HG03097 (cell line): ENCODE results near the gene PTH1R.

Experiments
- ATAC-seq: cut with Tn5 transposase; IDR thresholded peaks from one replicate; pipeline ENCODE4 v1.9.1; 2021; ENCODE audit not compliant: unreplicated experiment, low FRiP score

Gene PTH1R

GRCh38 chr3:46942076-46942475 is 64.6 kb downstream of the PTH1R start:
- ATAC-seq, result no peak

- ATAC-seq, result no peak
These were observed 65.1 kb downstream of the PTH1R start for GRCh38 chr3:46942481-46943236.

DNA sequence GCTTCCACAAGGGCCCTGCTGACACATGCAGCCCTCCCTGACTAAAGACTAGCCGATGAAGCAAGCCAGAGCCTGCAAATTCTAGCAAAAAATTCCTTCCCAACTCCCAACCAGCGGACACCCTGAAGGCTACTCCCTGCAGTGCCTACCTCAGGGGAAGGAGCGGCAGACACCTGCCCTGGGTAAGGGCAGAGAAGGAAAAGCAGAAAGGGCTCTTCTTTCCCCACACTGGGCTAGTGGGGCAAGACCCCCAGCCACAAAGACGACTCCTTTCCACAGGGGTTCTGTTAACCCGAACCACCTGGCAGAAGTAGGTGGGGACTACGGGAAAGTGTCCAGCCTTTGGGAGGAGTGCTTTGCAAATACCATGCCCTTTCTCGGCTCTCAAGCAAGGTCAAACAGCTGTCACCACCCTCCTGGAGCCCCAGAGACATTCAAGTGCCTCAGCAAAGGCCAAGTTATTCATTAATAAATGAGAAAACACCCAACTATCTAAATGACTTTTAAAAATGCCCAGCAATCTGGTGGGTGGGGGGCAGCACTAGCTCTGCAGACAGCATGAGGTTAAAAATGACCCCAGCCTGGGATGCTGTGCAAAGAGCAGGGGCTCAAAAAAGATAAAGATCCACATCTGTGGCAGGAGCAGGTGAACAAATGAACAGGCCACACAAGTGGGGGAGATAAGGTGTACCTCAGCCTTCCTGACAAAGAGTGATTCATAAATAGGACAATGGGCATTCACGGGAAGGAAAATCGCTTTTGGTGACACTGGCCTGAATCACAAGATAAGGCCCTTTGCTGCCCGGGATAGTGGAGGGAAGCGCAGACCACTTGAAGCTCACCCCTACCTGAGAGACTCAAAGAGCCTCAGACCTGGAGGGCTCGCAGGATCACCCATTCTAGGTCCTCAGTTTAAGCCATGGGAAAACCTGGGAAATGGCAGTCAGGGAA is 66.0 kb downstream of the PTH1R start:
- no peak for ATAC-seq

DNA sequence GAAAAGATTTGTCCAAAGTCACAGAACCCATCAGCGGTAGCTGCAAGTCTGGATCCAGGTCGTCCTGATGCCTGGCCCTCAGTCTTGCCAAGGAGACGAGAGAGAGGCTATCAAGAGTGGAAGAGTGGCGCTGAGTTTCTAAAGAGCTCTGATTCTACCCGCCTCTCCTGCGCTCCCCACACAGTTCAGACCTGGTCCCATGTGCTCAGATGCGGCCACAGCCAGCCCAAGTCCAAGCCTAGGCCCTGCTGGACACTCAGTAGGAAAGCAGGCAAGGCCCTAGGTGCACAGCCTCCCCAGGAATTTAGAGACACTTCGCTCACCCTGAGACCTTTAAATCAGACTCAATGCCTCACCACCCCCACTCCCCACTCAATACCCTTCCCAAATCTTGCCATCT is 66.7 kb downstream of the PTH1R start:
- ATAC-seq, result no peak

DNA sequence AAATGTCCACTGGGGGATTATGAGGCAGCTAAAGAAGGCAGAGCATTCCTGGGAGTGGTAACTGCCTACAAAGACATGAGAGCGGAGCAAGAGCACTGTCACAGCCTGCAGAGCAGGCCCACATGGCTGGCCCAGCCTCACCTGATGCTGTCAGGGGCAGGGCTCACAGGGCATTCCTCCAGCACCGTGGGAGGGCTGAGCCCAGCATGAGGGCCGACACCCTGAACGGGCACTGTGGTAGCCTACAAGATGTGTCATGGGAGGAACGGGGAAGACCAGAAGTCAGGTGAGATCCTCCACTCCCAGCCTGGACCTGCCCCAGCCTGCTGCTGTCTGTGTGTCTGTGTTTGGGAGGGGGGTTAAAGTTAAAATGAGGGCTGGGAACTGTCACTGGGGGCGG is 68.9 kb downstream of the PTH1R start:
- no peak for ATAC-seq

DNA sequence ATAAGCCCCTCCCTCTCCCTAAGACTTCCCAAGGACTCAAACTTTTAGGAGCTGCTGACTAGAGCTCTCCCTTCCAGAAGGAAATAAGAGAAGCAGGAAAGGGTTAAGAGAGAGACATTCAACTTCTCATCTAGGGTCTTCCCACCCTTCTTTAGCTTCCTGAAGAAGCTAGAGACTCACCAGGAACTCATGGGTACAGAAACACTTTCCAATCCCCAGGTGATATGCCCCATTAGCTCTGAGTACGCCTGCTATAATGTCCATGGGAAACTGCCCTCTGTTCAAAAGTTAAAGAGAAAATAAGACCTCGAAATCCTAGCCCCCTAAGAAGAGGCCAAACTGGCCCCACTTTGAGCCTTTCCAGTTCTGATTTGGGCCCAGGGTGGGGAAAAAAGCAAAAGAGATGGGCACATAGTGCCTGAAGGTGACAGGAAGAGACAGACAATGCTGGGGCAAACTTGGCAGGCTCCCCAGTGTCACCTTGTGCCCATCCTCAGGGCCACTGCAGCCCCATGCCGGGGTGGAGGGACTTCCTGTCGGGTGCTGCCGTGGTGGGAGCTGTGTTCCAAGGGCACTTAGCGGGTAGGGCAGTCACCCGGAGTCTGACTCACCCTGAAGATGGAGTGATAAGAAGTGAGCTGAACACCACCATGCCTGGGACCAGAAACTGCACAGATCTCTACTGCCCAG is 69.5 kb downstream of the PTH1R start:
- ATAC-seq, result no peak

- ATAC-seq, result no peak
These were observed 70.0 kb downstream of the PTH1R start for GRCh38 chr3:46947546-46947901.

DNA sequence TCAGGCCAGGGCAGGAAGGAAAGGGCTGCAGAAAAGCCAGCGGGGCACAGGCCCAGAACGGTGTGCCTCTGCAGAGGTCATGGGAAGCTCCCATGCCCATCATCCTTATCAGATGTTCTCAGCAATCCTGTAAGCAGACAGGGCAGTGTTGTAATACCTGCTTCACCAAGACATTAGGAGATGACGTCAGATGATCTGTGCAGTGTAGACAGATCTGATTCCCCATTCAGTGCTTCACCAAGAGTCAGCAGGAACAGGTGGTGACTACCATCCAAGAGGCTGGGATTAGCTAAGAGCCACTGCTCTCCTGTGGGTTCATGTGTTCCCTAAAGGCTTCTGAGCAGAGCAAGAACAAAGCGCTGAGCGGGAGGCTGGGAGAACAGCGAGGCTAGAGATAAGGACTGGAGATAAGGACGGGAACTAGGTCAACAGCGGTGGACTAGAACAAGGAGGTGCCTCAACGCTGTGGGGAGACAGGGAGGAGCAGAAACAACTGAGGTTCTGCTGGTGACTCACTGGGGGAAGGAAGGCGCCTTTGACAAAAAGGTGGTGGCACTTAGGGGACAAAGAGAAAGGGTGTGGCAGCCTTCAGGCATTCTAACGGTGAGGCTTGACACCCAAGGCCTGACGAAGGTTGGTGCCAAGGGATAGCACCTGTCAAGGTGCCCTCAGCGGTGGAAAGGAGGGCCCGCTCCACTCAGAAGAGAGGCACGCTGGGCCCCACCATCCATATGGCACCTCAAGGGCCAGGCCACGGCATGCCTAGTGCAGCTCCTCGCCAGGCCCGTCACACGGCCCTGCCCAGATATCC is 70.7 kb downstream of the PTH1R start:
- no peak for ATAC-seq

- peak; percentile 42 for ATAC-seq
These were observed 71.5 kb downstream of the PTH1R start for GRCh38 chr3:46948830-46949671.

GRCh38 chr3:46950177-46950576 is 72.7 kb downstream of the PTH1R start:
- ATAC-seq, result no peak

GRCh38 chr3:46950650-46951241 is 73.2 kb downstream of the PTH1R start:
- no peak for ATAC-seq

GRCh38 chr3:46952813-46953212 is 75.3 kb downstream of the PTH1R start:
- no peak for ATAC-seq
